GM12864 (cell line): ENCODE results near the gene EMC8.
A peak's percentile ranks its signal among the peaks of the same experiment; 100 is the strongest.

Experiments
- DNase-seq: peaks from one replicate; pipeline ENCODE4 v3.0.0-alpha.2; 2011; ENCODE audit warnings: low read depth
- H3K4me3 ChIP-seq: 2 replicates; pipeline ENCODE4 v1.5.1; 2011; ENCODE audit warnings: mild to moderate bottlenecking, low read depth, low read length, control low read depth
- TF ChIP-seq, protein P1 (sequence below): IDR thresholded peaks from 2 replicates; pipeline ENCODE4 v1.5.1; 2011; ENCODE audit warnings: low read depth, mild to moderate bottlenecking, moderate library complexity, low read length, control low read depth, inconsistent platforms; ENCODE audit errors: missing control alignments

Gene EMC8

GRCh38 chr16:85828166-85828565 is 28.8 kb upstream of the EMC8 start:
- H3K4me3 ChIP-seq = no peak overlapping the region
- DNase-seq = no peak

DNA sequence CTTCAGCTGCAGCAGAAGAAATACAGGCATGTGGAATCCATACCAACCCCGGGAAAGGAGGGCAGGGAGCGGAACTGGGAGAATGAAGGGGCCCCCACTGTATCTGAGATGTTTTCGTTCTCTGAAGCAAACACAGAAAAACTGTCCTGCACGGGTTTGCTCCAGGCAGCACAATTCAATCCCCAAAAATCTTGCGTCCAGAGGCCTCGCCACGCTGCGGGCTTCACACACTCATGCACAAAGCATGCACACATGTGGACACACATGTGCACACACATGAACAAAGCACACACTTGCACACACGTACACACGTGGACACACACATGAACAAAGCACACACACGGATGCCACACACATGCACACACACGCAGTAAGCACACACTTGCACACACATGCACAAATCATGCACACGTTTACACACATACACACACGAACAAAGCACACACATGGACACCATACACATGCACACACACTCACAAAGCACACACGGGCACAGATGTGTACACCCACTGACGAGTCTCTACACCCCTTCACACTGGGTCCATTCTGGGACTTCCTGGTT is 27.4 kb upstream of the EMC8 start:
- no peak overlapping the region for H3K4me3 ChIP-seq
- TF ChIP-seq, protein P1, sequence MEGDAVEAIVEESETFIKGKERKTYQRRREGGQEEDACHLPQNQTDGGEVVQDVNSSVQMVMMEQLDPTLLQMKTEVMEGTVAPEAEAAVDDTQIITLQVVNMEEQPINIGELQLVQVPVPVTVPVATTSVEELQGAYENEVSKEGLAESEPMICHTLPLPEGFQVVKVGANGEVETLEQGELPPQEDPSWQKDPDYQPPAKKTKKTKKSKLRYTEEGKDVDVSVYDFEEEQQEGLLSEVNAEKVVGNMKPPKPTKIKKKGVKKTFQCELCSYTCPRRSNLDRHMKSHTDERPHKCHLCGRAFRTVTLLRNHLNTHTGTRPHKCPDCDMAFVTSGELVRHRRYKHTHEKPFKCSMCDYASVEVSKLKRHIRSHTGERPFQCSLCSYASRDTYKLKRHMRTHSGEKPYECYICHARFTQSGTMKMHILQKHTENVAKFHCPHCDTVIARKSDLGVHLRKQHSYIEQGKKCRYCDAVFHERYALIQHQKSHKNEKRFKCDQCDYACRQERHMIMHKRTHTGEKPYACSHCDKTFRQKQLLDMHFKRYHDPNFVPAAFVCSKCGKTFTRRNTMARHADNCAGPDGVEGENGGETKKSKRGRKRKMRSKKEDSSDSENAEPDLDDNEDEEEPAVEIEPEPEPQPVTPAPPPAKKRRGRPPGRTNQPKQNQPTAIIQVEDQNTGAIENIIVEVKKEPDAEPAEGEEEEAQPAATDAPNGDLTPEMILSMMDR = no peak
- no peak for DNase-seq

More at GRCh38 chr16:85828166-85828565, 28.8 kb upstream of the EMC8 start:
- TF ChIP-seq, protein P1 = no peak

GRCh38 chr16:85825326-85825725 is 26.0 kb upstream of the EMC8 start:
- H3K4me3 ChIP-seq = no peak overlapping the region
- DNase-seq = no peak
- TF ChIP-seq, protein P1 = peak; percentile 45

- H3K4me3 ChIP-seq = no peak overlapping the region
- TF ChIP-seq, protein P1 = no peak
- DNase-seq = no peak
Observed at GRCh38 chr16:85824161-85825135, 25.1 kb upstream of the EMC8 start.

GRCh38 chr16:85823328-85823920 is 24.1 kb upstream of the EMC8 start:
- TF ChIP-seq, protein P1 = no peak
- no peak overlapping the region for H3K4me3 ChIP-seq
- DNase-seq = no peak

DNA sequence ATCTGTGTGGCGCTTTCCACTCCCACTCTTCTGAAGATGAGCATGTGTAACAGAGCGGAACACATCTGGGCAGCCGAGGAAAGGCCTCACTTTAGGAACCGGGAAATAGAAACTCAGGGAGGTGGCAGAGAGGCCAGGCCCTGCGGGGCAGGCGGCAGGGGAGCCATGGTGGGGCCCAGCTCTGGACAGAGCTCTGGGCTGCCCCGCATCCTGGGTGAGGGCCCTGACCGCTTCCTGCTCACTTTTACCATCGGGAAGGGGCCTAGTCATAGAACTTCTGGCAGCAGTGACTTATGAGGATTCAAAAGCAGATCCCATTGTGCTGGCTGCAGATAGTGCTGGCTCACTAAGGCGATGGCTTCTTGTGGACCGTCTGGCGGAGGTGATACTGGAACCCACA is 22.8 kb upstream of the EMC8 start:
- no peak for DNase-seq
- TF ChIP-seq, protein P1 = no peak
- no peak overlapping the region for H3K4me3 ChIP-seq
